SK-N-MC (cell line): ENCODE data around the gene COL10A1.

Source experiments
- DNase-seq: peaks from one replicate; pipeline ENCODE4 v3.0.0-alpha.2; 2011; ENCODE audit warnings: low read depth, low spot score
- H3K27ac ChIP-seq: fragments of 200-600 bp; sonication (generic); 2 replicates; pipeline ENCODE4 v1.5.1; 2016; ENCODE audit warnings: mixed run types
- H3K36me3 ChIP-seq: fragments of 200-600 bp; sonication (generic); 2 replicates; pipeline ENCODE4 v1.6.1; 2017; ENCODE audit warnings: antibody characterized with exemption, low read length, mixed read lengths; ENCODE audit not compliant: insufficient read depth
- H3K4me3 ChIP-seq: fragments of 200-600 bp; sonication (generic); 2 replicates; pipeline ENCODE4 v1.5.1; 2016
- H3K9ac ChIP-seq: fragments of 200-600 bp; sonication (generic); 2 replicates; pipeline ENCODE4 v1.8.0; 2017; ENCODE audit warnings: mixed run types, mixed read lengths; ENCODE audit not compliant: insufficient read length
- H3K9me3 ChIP-seq: fragments of 200-600 bp; sonication (generic); 2 replicates; pipeline ENCODE4 v1.6.1; 2017; ENCODE audit warnings: low read depth, mild to moderate bottlenecking, antibody characterized with exemption, low read length, moderate library complexity, mixed read lengths
- EZH2 ChIP-seq: fragments of 200-600 bp; sonication (generic); IDR thresholded peaks from one replicate; pipeline ENCODE4 v1.6.1; 2017; ENCODE audit warnings: antibody characterized with exemption
- FOXP2 ChIP-seq: optimal IDR thresholded peaks from 2 replicates; pipeline ENCODE3; 2011; ENCODE audit warnings: mild to moderate bottlenecking, moderate library complexity; ENCODE audit not compliant: insufficient read depth; ENCODE audit errors: extremely low read length, control extremely low read depth
- POLR2AphosphoS5 ChIP-seq: IDR thresholded peaks from 2 replicates; pipeline ENCODE4 v1.6.1; 2012; ENCODE audit warnings: mild to moderate bottlenecking, low read depth, low read length, borderline replicate concordance

The COL10A1 gene

DNA sequence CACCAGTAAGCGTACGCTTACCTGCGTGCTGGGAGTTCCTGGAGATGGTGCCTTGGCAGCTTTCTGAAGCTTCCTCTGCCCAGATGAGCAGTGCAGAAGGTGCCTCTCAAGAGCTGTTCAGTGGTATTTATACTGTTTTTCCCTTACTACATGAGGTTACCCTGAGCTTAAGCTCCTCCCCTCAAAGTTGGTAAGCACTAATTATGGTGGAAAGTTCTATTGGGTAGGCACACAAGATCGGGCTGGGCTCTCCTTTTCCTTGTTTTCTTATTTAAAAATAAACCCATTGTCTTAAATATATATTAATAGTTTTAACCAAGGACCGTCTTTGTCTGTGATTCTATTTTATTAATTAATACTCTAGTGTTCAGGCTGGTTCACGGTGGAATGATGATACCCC is at the start of gene COL10A1:
Gene COL10A1 (minus strand): TSS at position 101 of the 400 bp plus-strand sequence. CDS start 640 bp downstream, outside the sequence.
- H3K27ac ChIP-seq = no peak within 1 kb of the TSS
- H3K4me3 ChIP-seq = no peak within 1 kb of the TSS
- no peak within 1 kb of the TSS for H3K9ac ChIP-seq
- no peak for DNase-seq
- TF ChIP-seq POLR2AphosphoS5 (no peak), EZH2 (no peak), FOXP2 (no peak)
- no peaks in the 10 kb centered on the region for H3K36me3 ChIP-seq
- no peaks in the 10 kb centered on the region for H3K9me3 ChIP-seq

DNA sequence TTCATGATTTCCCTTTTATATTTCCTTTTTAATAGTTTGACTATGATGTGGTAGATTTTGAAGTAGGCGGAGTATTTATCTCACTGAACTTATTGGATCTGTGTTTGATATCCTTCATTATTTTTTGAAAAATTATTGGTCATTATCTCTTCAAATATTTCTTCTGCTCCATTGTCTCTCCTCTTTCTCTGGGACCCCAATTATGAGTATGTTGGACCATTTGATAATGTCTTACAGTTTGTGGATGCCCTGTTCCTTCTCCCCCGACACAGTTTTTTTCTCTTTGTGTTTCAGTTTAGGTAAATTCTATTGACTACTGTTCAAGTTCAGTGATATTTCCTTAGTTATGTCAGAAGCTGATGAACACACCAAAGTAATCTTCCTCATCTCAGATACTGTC is 49.4 kb upstream of the COL10A1 start:
- H3K36me3 ChIP-seq = no peaks in the 10 kb centered on the region
- H3K9ac ChIP-seq = no peak overlapping the region
- DNase-seq = no peak
- H3K27ac ChIP-seq = no peak overlapping the region
- peaks cover 3% of the 10 kb centered on the region; the same call in 1 of the 2 replicates for H3K9me3 ChIP-seq
- TF ChIP-seq POLR2AphosphoS5 = no peak
- no peak for TF ChIP-seq EZH2
- no peak for TF ChIP-seq FOXP2
- H3K4me3 ChIP-seq = no peak overlapping the region

DNA sequence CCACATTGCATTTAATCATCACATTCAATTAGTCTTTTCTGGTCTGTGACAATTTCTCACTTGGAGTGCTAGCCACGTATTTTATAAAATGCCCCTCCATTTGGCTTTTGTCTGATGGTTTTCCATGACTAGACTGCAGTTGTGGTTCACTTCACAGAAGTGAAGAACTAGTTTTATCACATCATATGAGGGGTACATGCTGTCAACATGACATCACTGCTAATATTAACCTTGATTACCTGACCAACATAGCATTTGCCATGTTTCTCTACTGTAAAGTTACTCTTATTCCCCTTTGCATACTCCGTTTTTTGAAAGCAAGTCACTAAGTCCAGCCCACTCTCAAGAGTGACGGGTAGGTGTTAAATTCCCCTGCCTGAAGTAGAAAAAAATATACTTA is 48.0 kb upstream of the COL10A1 start:
- Histone ChIP-seq H3K9me3 (peaks cover 3% of the 10 kb centered on the region; the same call in 1 of the 2 replicates), H3K27ac (no peak overlapping the region), H3K36me3 (no peaks in the 10 kb centered on the region), H3K4me3 (no peak overlapping the region), H3K9ac (no peak overlapping the region)
- no peak for TF ChIP-seq FOXP2
- no peak for TF ChIP-seq POLR2AphosphoS5
- no peak for TF ChIP-seq EZH2
- DNase-seq = no peak

DNA sequence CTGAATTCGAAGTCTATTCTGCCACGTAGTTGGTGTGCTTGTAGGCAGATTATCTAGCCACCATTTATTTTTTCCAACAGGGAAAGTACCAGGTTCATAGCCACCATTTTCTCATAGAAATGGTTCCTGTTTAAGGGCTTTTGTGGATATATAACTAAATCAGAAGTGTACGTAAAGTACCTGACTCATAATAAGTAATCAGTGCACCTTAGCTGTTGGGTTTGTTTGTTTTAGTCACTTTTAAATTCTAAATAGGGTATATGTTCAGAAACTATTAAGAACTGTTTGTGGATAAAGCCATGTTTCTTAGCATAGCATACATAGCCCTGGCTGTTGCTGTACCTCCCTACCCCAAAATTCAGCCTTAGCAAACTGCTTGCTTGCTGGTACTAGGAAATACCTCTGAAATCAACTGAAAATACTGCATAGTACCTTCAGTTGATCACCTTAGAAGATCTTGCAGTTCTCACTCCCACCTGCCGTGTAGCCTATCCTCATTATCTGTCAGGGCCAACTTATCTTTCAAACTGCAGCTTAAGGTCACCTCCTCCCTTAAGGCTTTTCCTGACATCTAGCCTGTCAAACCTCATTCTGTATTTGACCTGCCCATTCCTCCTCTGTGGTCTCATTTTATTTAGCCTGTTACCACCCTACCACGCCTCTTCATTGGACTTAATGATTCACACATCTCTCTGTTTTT is 44.6 kb upstream of the COL10A1 start:
- Histone ChIP-seq H3K27ac (no peak overlapping the region), H3K36me3 (no peaks in the 10 kb centered on the region), H3K9me3 (no peaks in the 10 kb centered on the region; the same call in 1 of the 2 replicates), H3K9ac (no peak overlapping the region), H3K4me3 (no peak overlapping the region)
- TF ChIP-seq POLR2AphosphoS5 (no peak), FOXP2 (no peak), EZH2 (no peak)
- DNase-seq = no peak

DNA sequence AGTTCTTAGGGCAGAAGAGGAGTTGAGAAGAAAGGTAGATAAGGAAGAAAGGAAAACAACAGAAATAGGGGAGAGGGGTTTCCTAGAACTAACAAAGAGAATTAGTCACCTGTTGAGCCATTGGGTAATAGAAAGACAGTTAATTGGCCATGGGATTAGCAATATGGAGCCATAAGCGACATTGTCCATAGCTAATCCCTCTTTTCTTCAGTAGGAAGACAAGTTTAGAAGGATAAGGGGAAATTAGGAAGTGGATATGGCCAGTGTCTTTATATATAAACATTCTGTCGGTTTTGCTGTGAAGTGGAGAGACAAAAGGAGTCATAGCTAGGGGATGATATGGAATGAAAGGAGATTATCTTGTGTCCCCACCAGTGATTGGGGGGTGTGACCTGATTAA is 43.9 kb upstream of the COL10A1 start:
- no peak for DNase-seq
- TF ChIP-seq POLR2AphosphoS5 (no peak), EZH2 (no peak), FOXP2 (no peak)
- Histone ChIP-seq H3K36me3 (no peaks in the 10 kb centered on the region), H3K9ac (no peak overlapping the region), H3K4me3 (no peak overlapping the region), H3K9me3 (no peaks in the 10 kb centered on the region), H3K27ac (no peak overlapping the region)

DNA sequence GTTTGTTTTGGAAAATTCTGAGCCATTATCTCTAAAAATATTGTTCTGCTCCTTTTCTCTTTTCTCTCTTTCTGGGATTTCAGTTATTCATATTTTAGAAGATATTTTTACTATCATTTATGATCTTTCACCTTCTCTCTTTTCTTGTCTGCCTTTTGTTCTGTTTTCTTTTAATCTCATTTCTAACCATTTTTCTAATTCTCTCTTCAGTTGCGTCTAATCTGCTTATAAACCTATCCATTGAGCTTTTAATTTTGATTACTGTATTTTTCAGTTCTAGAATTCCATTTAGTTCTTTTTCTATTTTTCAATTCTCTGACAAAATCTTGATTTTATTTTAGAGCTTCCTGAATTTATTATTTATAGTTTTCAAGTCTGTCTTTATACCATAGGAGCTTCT is 42.2 kb upstream of the COL10A1 start:
- no peaks in the 10 kb centered on the region for H3K36me3 ChIP-seq
- DNase-seq = no peak
- H3K4me3 ChIP-seq = no peak overlapping the region
- H3K27ac ChIP-seq = no peak overlapping the region
- no peak overlapping the region for H3K9ac ChIP-seq
- no peaks in the 10 kb centered on the region for H3K9me3 ChIP-seq
- no peak for TF ChIP-seq FOXP2
- TF ChIP-seq EZH2 = no peak
- no peak for TF ChIP-seq POLR2AphosphoS5

DNA sequence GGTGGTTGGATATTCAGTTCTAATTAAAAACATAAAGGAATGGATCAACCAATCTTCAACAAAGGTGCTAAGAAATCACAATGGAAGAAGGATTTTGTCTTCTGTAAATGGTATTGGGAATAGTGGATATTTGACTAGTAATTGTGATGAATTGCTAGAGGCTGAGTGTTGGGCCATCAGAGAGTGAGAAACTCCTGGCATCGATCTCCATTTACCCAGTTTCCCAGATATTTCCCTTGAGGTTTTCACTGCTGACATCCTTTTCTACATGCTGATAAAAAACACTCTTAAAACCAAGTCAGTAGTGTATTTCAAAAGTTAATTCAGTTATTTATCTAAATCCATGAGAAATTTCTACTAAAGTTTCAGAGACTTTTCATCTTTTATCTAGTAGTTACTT is 40.4 kb upstream of the COL10A1 start:
- Histone ChIP-seq H3K4me3 (no peak overlapping the region), H3K27ac (no peak overlapping the region), H3K36me3 (no peaks in the 10 kb centered on the region), H3K9me3 (no peaks in the 10 kb centered on the region), H3K9ac (no peak overlapping the region)
- no peak for DNase-seq
- TF ChIP-seq POLR2AphosphoS5 (no peak), FOXP2 (no peak), EZH2 (no peak)

DNA sequence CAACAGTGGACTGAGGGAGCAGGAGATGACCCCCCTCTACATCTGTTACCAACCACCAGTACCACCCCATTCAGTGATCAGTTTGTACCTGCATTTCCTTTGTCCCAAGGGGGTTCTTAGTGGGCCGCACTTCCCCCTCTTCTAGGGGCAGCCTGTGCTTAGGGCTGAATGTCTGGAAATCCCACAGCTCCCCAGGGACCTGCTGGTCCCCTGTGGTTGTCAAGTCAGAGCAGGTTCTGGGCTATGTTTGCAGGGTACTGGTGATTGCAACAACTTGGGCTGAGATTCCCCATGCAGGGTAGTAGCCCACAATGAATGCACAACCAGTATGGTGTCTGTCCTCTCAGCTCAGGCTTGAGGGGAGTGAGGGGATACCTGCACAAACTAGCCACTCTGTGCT is 39.7 kb upstream of the COL10A1 start:
- TF ChIP-seq POLR2AphosphoS5 = no peak
- TF ChIP-seq FOXP2 = no peak
- no peak for TF ChIP-seq EZH2
- no peak overlapping the region for H3K27ac ChIP-seq
- no peaks in the 10 kb centered on the region for H3K9me3 ChIP-seq
- H3K9ac ChIP-seq = no peak overlapping the region
- H3K4me3 ChIP-seq = no peak overlapping the region
- DNase-seq = no peak
- no peaks in the 10 kb centered on the region for H3K36me3 ChIP-seq
